ENCODE measurements around the gene MTF2.

Gene MTF2

DNA sequence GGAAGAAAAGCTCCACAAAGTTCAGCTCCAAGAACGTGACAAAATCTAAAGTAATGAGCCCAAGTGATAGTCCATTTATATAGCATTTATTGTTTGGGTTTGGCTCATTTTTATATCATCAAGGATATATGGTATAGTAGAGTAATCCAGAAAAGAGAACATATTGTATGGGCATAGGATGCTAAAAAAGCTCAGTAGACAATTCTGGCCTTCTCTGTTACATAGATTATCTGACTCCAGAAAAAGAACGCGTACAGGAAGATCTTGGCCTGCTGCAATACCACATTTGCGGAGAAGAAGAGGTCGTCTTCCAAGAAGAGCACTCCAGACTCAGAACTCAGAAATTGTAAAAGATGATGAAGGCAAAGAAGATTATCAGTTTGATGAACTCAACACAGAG, 57.4 kb downstream of the MTF2 start:
- H3K4me3 ChIP-seq (ENCODE audit: low read depth, low read length) = no peak overlapping the region
- TF ChIP-seq MAX (IDR thresholded peaks at IDR 0.05; ENCODE audit: low read depth, low read length) = no peak
- no peak for TF ChIP-seq POLR2A (IDR thresholded peaks at IDR 0.05; ENCODE audit: extremely low read depth, insufficient read length)
- TF ChIP-seq, protein P1, sequence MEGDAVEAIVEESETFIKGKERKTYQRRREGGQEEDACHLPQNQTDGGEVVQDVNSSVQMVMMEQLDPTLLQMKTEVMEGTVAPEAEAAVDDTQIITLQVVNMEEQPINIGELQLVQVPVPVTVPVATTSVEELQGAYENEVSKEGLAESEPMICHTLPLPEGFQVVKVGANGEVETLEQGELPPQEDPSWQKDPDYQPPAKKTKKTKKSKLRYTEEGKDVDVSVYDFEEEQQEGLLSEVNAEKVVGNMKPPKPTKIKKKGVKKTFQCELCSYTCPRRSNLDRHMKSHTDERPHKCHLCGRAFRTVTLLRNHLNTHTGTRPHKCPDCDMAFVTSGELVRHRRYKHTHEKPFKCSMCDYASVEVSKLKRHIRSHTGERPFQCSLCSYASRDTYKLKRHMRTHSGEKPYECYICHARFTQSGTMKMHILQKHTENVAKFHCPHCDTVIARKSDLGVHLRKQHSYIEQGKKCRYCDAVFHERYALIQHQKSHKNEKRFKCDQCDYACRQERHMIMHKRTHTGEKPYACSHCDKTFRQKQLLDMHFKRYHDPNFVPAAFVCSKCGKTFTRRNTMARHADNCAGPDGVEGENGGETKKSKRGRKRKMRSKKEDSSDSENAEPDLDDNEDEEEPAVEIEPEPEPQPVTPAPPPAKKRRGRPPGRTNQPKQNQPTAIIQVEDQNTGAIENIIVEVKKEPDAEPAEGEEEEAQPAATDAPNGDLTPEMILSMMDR (IDR thresholded peaks at IDR 0.05; ENCODE audit: low read depth, low read length) = no peak
- TF ChIP-seq MYC (IDR thresholded peaks at IDR 0.05; ENCODE audit: low read depth, low read length) = no peak
- DNase-seq (ENCODE audit: low read depth) = no peak

DNA sequence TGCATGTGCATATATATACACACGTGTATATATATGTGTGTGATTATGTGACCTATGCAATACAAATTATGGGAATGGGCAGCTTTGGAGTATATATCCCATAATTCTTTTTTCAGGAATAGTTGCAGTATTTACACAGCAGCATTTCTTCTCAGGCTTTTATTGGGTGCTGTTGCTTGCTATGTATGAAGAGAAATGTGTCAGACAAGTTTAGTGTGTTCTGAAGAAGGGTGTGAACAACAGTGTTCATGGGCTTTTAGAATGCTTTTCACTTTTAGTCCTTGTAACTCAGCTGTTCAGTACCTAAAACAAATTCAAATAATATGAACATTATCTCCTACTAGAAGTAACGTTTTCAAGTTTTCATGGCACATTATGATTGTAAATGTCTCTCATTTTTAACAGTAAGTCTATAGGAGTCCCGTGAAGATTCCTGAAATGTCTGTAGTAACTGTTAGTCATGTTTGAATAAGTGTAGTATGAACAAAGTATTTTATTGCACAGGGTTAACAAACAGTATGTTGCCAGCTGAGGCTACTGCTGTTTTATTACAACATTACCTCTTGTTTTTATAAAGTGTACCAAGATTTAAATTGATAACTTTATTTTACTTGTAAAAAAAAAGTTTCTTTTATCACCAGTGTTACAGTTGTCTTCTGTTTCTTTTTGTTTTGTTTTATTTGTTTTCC, 58.7 kb downstream of the MTF2 start:
- DNase-seq (ENCODE audit: low read depth) = no peak
- no peak overlapping the region for H3K4me3 ChIP-seq (ENCODE audit: low read depth, low read length)
- TF ChIP-seq, protein P1 (IDR thresholded peaks at IDR 0.05; ENCODE audit: low read depth, low read length) = no peak
- TF ChIP-seq POLR2A (IDR thresholded peaks at IDR 0.05; ENCODE audit: extremely low read depth, insufficient read length) = no peak
- TF ChIP-seq MYC (IDR thresholded peaks at IDR 0.05; ENCODE audit: low read depth, low read length) = no peak
- no peak for TF ChIP-seq MAX (IDR thresholded peaks at IDR 0.05; ENCODE audit: low read depth, low read length)

DNA sequence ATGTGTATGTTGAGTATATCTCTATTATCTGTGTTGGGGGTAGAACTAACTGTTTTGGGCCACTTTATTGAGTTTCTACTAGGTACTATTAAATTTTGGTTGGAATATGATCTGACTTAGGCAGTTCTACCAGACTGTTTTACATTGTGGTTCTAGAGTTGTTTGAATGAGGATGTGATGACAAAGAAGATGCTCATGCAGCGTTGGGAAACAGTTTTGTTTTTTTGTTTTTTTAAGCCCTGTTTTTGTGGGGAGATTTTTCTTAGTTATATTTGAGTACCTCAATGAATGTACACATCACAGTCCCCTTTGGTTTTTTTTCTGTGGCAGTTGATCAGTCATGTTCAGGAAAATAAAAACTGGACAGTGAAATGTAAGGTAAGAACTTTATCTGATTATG, 61.0 kb downstream of the MTF2 start:
- DNase-seq (ENCODE audit: low read depth) = no peak
- H3K4me3 ChIP-seq (ENCODE audit: low read depth, low read length) = no peak overlapping the region
- TF ChIP-seq POLR2A (IDR thresholded peaks at IDR 0.05; ENCODE audit: extremely low read depth, insufficient read length) (no peak), MAX (IDR thresholded peaks at IDR 0.05; ENCODE audit: low read depth, low read length) (no peak), MYC (IDR thresholded peaks at IDR 0.05; ENCODE audit: low read depth, low read length) (no peak)
- TF ChIP-seq, protein P1 (IDR thresholded peaks at IDR 0.05; ENCODE audit: low read depth, low read length) = no peak

DNA sequence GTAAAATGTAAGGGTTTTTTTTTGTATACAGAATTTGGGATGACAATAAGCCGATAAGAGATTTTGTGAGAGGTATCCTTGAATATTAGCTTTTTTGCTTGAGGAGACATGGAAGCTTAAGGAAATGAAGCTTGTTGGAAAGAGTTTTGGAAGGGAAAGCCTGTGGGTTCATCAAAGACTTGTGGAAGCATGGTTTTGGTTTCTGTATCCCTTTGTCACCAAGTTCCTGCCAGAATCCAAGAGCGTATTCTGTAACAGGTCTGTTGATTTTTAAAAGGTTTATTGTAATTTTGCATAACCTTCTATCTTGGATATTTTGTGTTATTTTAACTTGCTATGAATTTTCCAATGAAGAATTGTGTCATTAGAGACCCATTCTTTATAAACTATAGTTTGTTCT, 63.1 kb downstream of the MTF2 start:
- TF ChIP-seq, protein P1 (IDR thresholded peaks at IDR 0.05; ENCODE audit: low read depth, low read length) = no peak
- no peak for TF ChIP-seq MYC (IDR thresholded peaks at IDR 0.05; ENCODE audit: low read depth, low read length)
- no peak for TF ChIP-seq MAX (IDR thresholded peaks at IDR 0.05; ENCODE audit: low read depth, low read length)
- no peak for TF ChIP-seq POLR2A (IDR thresholded peaks at IDR 0.05; ENCODE audit: extremely low read depth, insufficient read length)
- H3K4me3 ChIP-seq (ENCODE audit: low read depth, low read length) = no peak overlapping the region
- no peak for DNase-seq (ENCODE audit: low read depth)

DNA sequence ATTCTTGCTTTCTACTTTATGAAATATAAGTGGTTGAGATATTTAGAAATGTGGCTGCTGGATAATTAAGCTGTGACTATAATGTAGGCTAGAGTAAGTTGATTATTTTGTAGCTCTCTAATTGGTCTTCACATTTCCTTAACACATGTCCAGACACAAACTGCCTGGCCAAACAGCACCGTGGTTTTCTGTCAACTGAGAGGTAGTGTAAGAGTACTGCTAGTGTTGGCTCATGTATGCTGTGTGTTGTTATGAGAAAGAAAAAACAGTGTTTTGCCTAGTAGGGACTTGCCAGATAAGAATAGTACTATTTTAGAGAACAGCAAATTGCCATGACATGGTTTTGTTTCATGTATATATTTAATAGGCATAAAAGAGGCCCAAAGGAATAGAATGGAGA, 64.1 kb downstream of the MTF2 start:
- TF ChIP-seq MAX (IDR thresholded peaks at IDR 0.05; ENCODE audit: low read depth, low read length) (no peak), MYC (IDR thresholded peaks at IDR 0.05; ENCODE audit: low read depth, low read length) (no peak), POLR2A (IDR thresholded peaks at IDR 0.05; ENCODE audit: extremely low read depth, insufficient read length) (no peak)
- TF ChIP-seq, protein P1 (IDR thresholded peaks at IDR 0.05; ENCODE audit: low read depth, low read length) = no peak
- DNase-seq (ENCODE audit: low read depth) = peak; percentile 14
- no peak overlapping the region for H3K4me3 ChIP-seq (ENCODE audit: low read depth, low read length)

All from NB4 (cell line).